ENCODE measurements around the gene RABL3. TPM values are rescaled to one million over a fixed set of nuclear protein-coding genes. Genes with fewer than 3 reads are reported as not detected.
A peak's percentile ranks its signal among the peaks of the same experiment; 100 is the strongest.

RABL3 gene
- total RNA-seq, 1 donor from 2014 or later, result 12.6 TPM

DNA sequence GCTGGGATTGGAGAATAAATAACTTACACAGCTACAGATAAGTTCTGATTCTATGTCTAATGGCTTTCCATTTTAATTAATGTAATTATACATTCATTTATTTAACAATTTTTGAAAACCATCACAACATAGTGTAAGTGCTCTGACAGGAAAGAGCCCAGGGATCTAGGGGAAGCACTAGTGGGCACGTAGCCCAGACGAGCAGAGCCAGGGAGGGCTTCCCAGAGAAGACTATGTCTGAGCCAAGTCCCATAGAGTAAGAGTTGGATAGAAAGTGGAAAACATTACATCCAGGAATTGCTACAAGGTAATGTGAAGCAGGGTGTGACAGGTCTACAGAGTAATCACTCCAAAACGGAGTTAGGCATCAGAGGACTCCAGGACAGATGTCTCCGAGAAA, 57.4 kb downstream of the RABL3 start:
- H3K27ac Mint-ChIP-seq (ENCODE audit: unreplicated experiment), result no peak overlapping the region
- no peak for DNase-seq
- peaks cover 12% of the 10 kb centered on the region for H3K4me1 Mint-ChIP-seq (ENCODE audit: low read depth, unreplicated experiment)
- TF ChIP-seq, protein P1, sequence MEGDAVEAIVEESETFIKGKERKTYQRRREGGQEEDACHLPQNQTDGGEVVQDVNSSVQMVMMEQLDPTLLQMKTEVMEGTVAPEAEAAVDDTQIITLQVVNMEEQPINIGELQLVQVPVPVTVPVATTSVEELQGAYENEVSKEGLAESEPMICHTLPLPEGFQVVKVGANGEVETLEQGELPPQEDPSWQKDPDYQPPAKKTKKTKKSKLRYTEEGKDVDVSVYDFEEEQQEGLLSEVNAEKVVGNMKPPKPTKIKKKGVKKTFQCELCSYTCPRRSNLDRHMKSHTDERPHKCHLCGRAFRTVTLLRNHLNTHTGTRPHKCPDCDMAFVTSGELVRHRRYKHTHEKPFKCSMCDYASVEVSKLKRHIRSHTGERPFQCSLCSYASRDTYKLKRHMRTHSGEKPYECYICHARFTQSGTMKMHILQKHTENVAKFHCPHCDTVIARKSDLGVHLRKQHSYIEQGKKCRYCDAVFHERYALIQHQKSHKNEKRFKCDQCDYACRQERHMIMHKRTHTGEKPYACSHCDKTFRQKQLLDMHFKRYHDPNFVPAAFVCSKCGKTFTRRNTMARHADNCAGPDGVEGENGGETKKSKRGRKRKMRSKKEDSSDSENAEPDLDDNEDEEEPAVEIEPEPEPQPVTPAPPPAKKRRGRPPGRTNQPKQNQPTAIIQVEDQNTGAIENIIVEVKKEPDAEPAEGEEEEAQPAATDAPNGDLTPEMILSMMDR (IDR thresholded peaks at IDR 0.05; ENCODE audit: partially characterized antibody, unreplicated experiment), result no peak
- H3K4me3 Mint-ChIP-seq (ENCODE audit: unreplicated experiment), result no peak overlapping the region
- peaks cover 1% of the 10 kb centered on the region for H3K27me3 Mint-ChIP-seq (ENCODE audit: unreplicated experiment)
- no peaks in the 10 kb centered on the region for H3K36me3 Mint-ChIP-seq (ENCODE audit: unreplicated experiment)
- H3K9me3 Mint-ChIP-seq (ENCODE audit: unreplicated experiment), result no peaks in the 10 kb centered on the region

DNA sequence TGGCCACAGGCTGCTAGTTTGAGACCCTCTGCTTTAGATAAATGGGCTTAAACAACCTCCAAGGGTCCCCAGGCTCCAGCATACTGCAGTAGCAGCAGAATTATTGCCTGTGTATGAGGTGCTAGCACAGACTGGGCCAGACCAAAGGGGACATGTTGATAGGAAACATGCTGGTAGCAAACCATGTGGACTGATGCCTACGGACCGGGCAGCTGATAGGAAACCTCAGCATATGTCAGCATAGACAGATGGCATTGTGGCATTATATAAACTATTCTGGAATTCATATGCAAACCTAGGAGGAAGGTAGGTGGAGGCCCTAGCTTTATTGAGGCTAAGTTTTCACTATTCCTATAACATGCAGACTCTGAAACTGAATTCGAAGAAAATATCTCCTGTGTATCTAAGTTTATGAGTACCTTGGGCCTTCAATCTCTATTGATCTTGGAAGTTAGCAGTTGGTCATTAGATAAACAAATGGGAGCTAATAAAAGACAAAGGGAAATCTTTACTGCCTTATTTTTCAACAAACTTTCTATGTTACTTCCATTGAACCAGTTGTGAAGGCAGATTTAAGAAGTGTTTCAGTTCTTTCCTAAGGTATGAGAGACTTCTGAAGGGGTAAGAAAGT, 58.5 kb downstream of the RABL3 start:
- DNase-seq, result no peak
- TF ChIP-seq, protein P1 (IDR thresholded peaks at IDR 0.05; ENCODE audit: partially characterized antibody, unreplicated experiment), result no peak
- Mint-ChIP-seq H3K4me1 (ENCODE audit: low read depth, unreplicated experiment) (peaks cover 18% of the 10 kb centered on the region), H3K27ac (ENCODE audit: unreplicated experiment) (peak overlapping the region; percentile 15), H3K36me3 (ENCODE audit: unreplicated experiment) (peaks cover 4% of the 10 kb centered on the region), H3K4me3 (ENCODE audit: unreplicated experiment) (no peak overlapping the region), H3K9me3 (ENCODE audit: unreplicated experiment) (no peaks in the 10 kb centered on the region), H3K27me3 (ENCODE audit: unreplicated experiment) (peaks cover 1% of the 10 kb centered on the region)

DNA sequence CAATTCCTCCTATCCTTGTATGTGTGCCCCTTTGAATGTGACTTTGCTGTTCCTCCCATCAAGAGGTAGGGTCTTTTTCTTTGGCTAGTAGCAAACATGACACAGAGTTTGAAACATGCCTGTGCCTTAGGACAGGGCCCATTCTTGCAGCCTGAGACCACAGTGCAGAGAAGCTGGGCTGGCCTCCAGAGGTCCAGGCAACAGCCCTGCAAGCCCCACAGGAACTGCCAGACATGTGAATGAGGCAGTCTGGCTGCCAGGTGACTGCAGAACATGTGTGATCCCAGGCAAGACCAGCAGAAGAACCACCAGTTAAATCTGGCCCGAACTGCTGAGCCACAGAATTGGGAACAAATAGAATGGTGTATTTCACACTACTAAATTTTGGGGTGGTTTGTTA, 59.1 kb downstream of the RABL3 start:
- H3K4me1 Mint-ChIP-seq (ENCODE audit: low read depth, unreplicated experiment), result peaks cover 23% of the 10 kb centered on the region
- H3K27ac Mint-ChIP-seq (ENCODE audit: unreplicated experiment), result peak overlapping the region; percentile 15
- H3K27me3 Mint-ChIP-seq (ENCODE audit: unreplicated experiment), result peaks cover 1% of the 10 kb centered on the region
- H3K36me3 Mint-ChIP-seq (ENCODE audit: unreplicated experiment), result peaks cover 4% of the 10 kb centered on the region
- TF ChIP-seq, protein P1 (IDR thresholded peaks at IDR 0.05; ENCODE audit: partially characterized antibody, unreplicated experiment), result no peak
- peak; percentile 26 for DNase-seq
- no peaks in the 10 kb centered on the region for H3K9me3 Mint-ChIP-seq (ENCODE audit: unreplicated experiment)
- no peak overlapping the region for H3K4me3 Mint-ChIP-seq (ENCODE audit: unreplicated experiment)

DNA sequence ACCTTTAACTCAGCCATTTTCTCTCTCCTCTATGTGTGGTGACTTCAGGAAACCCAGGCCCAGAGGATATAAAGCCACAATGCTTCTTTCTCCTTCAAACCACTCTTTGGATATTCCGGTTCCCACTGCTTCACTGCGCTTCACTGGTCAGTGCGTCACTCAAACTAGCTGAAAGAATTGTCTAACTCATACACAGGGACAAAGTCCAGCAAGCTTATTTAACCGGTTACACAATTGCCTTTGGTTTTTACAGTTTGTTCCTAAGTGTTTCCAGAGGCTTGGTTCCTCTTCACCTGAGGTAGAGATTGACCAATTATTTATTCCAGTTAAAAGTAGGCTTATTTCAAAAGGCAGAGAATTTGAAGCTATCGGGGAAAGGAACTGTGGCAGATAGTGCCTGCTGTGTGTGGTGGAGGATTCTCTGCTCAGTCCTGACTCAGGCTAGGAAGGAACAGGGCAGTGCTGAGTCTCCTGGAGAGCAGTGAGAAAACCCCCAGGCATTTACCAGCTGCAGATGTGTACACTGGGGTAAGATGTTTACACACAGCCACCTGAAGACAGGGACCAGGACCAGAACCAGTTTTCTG, 60.1 kb downstream of the RABL3 start, which contains the start of gene HGD:
Gene HGD (minus strand): TSS at position 145 of the 587 bp plus-strand sequence. CDS start 128 bp downstream, at position 17.
- no peak for DNase-seq
- H3K27ac Mint-ChIP-seq (ENCODE audit: unreplicated experiment), result no peak within 1 kb of the TSS
- peaks cover 25% of the 10 kb centered on the region for H3K4me1 Mint-ChIP-seq (ENCODE audit: low read depth, unreplicated experiment)
- no peak within 1 kb of the TSS for H3K4me3 Mint-ChIP-seq (ENCODE audit: unreplicated experiment)
- H3K27me3 Mint-ChIP-seq (ENCODE audit: unreplicated experiment), result peaks cover 1% of the 10 kb centered on the region
- TF ChIP-seq, protein P1 (IDR thresholded peaks at IDR 0.05; ENCODE audit: partially characterized antibody, unreplicated experiment), result no peak
- H3K9me3 Mint-ChIP-seq (ENCODE audit: unreplicated experiment), result no peaks in the 10 kb centered on the region
- H3K36me3 Mint-ChIP-seq (ENCODE audit: unreplicated experiment), result peaks cover 4% of the 10 kb centered on the region

DNA sequence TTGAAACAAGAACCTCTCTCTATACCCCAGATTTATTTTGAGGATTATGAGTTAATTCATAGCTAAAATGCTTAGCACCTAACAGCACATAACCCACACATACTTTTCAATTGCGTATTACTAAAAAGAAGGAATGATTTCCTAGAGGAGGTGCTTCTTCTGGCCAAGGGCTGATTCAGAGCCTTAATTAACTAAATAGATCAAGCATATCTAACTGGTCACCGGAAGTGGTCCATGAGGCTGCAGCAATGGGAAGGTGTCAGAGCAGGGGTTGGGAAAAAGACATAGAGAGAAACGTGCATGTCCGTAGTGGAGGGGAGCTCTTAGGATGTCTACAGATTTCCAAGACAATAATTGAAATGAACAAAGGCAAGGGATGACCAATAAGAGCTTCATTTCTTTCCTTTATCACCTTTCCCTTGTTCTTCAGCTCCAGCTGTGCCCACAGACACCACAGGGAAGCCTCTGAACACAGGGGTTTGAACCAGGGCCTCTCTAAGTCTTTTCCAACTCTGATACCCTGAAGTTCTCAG, 60.7 kb downstream of the RABL3 start:
- Mint-ChIP-seq H3K36me3 (ENCODE audit: unreplicated experiment) (peaks cover 4% of the 10 kb centered on the region), H3K9me3 (ENCODE audit: unreplicated experiment) (no peaks in the 10 kb centered on the region), H3K4me3 (ENCODE audit: unreplicated experiment) (no peak overlapping the region), H3K4me1 (ENCODE audit: low read depth, unreplicated experiment) (peaks cover 25% of the 10 kb centered on the region), H3K27me3 (ENCODE audit: unreplicated experiment) (peaks cover 1% of the 10 kb centered on the region), H3K27ac (ENCODE audit: unreplicated experiment) (no peak overlapping the region)
- DNase-seq, result no peak
- TF ChIP-seq, protein P1 (IDR thresholded peaks at IDR 0.05; ENCODE audit: partially characterized antibody, unreplicated experiment), result no peak
